HCT116 (cell line): ENCODE results near the gene STX5. TPM values are rescaled to one million over a fixed set of nuclear protein-coding genes. Genes with fewer than 3 reads are reported as not detected.

Source experiments
- ATAC-seq: fragments of 200-7000 bp; cut with Tn5 transposase; 2 replicates; pipeline ENCODE4 v1.9.1; 2020; ENCODE audit warnings: mild to moderate bottlenecking, moderate library complexity
- BruUV-seq: library from RNA; stranded (reverse); fragments of 400-500 nt; replicated peaks from 2 replicates; lab custom pipeline; 2021; lab: Mats Ljungman, UMichigan
- CTCF ChIA-PET: fragments of 300-600 bp; sonication (Branson Sonifier 250); formaldehyde crosslinking; loops from one replicate; lab custom pipeline; 2021; ENCODE audit warnings: antibody characterized with exemption; lab: Charles Lee
- POLR2A ChIA-PET: fragments of 300-600, 350-600 bp; sonication (Branson Sonifier 250); formaldehyde crosslinking; loops from one replicate; lab custom pipeline; 2021; ENCODE audit warnings: antibody characterized with exemption; lab: Charles Lee
- RAD21 ChIA-PET, 2 experiments: fragments of 300-600 bp; sonication (Branson Sonifier 250); formaldehyde crosslinking; loops; one replicate each; lab custom pipeline; 2023; ENCODE audit warnings: low total read pairs in 2 of 2; ENCODE audit not compliant: uncharacterized antibody in 2 of 2, unreplicated experiment in 2 of 2, low non-redundant PET in 1 of 2; lab: Charles Lee
- DNase-seq: peaks from one replicate; pipeline ENCODE4 v3.0.0-alpha.2; 2010; ENCODE audit warnings: low read depth, low spot score
- H2AFZ ChIP-seq: fragments of 200-600 bp; shearing (Covaris generic), sonication (generic); 2 replicates; pipeline ENCODE4 v1.6.1; 2017; ENCODE audit warnings: low read depth, mixed run types, mixed read lengths, antibody characterized with exemption, low read length; ENCODE audit not compliant: poor library complexity, severe bottlenecking
- H3K27ac ChIP-seq: 2 replicates; pipeline ENCODE4 v1.5.1; 2012; ENCODE audit warnings: low read depth, low read length
- H3K27me3 ChIP-seq: fragments of 200-600 bp; sonication (generic); 2 replicates; pipeline ENCODE4 v1.6.1; 2016; ENCODE audit warnings: mixed run types, low read length, mixed read lengths; ENCODE audit not compliant: insufficient read depth
- H3K36me3 ChIP-seq, 2 experiments: fragments of 200-500 bp in 1 of 2; fragments of 200-600 bp in 1 of 2; sonication (Bioruptor generic) in 1 of 2; sonication (generic) in 1 of 2; 2 replicates each; pipeline versions ENCODE4 v1.5.1 to v1.6.1; 2014 to 2016; ENCODE audit warnings: low read length in 2 of 2, inconsistent platforms in 1 of 2, mixed read lengths in 1 of 2, mixed run types in 1 of 2; ENCODE audit not compliant: insufficient read depth in 2 of 2, control insufficient read depth in 1 of 2
- H3K4me1 ChIP-seq, 2 experiments: fragments of 200-600 bp in 1 of 2; sonication (generic) in 1 of 2; 2 replicates each; pipeline versions ENCODE4 v1.5.1 to v1.6.1; 2012 to 2017; ENCODE audit warnings: low read length in 2 of 2, inconsistent platforms in 1 of 2, mild to moderate bottlenecking in 1 of 2, mixed read lengths in 1 of 2, mixed run types in 1 of 2, moderate library complexity in 1 of 2; ENCODE audit not compliant: insufficient read depth in 2 of 2, control insufficient read depth in 1 of 2
- H3K4me2 ChIP-seq: fragments of 200-600 bp; sonication (generic); 2 replicates; pipeline ENCODE4 v1.6.1; 2017; ENCODE audit warnings: mixed run types, low read length, mixed read lengths
- H3K4me3 ChIP-seq, 2 experiments: fragments of 200-600 bp in 1 of 2; sonication (generic) in 1 of 2; replicated peaks in 1 of 2; 2 replicates each; pipeline ENCODE4 v1.5.1; 2011 to 2016; ENCODE audit warnings: low read length in 2 of 2, control low read depth in 1 of 2, low read depth in 1 of 2, mild to moderate bottlenecking in 1 of 2, mixed read lengths in 1 of 2, mixed run types in 1 of 2
- H3K79me2 ChIP-seq: fragments of 200-600 bp; sonication (generic); 2 replicates; pipeline ENCODE4 v1.6.1; 2017; ENCODE audit warnings: mild to moderate bottlenecking, mixed run types, low read length, moderate library complexity, mixed read lengths; ENCODE audit not compliant: insufficient read depth
- H3K9ac ChIP-seq: fragments of 200-600 bp; sonication (generic); 2 replicates; pipeline ENCODE4 v1.6.1; 2016; ENCODE audit warnings: low read length, mixed read lengths
- H3K9me2 ChIP-seq: fragments of 200-600 bp; sonication (generic), shearing (Covaris generic); 2 replicates; pipeline ENCODE4 v1.6.1; 2017; ENCODE audit warnings: mixed run types, mild to moderate bottlenecking, moderate library complexity; ENCODE audit not compliant: insufficient read depth
- H3K9me3 ChIP-seq, 2 experiments: fragments of 200-500 bp in 1 of 2; fragments of 200-600 bp in 1 of 2; sonication (Bioruptor generic) in 1 of 2; sonication (generic) in 1 of 2; 2 replicates each; pipeline ENCODE4 v1.6.1; 2014 to 2017; ENCODE audit warnings: low read length in 2 of 2, mixed read lengths in 2 of 2, inconsistent platforms in 1 of 2, low read depth in 1 of 2, mild to moderate bottlenecking in 1 of 2, mixed run types in 1 of 2, moderate library complexity in 1 of 2; ENCODE audit not compliant: control insufficient read depth in 1 of 2, insufficient read depth in 1 of 2
- H4K20me1 ChIP-seq: fragments of 200-600 bp; sonication (generic), shearing (Covaris generic); 2 replicates; pipeline ENCODE4 v1.6.1; 2017; ENCODE audit warnings: mixed run types, mild to moderate bottlenecking, moderate library complexity; ENCODE audit not compliant: insufficient read depth
- CBX3 ChIP-seq: IDR thresholded peaks from 2 replicates; pipeline ENCODE4 v1.6.1; 2012; ENCODE audit warnings: low read depth
- CEBPB ChIP-seq: IDR thresholded peaks from 2 replicates; pipeline ENCODE4 v1.6.1; 2012; ENCODE audit warnings: low read depth
- EGR1 ChIP-seq: IDR thresholded peaks from 2 replicates; pipeline ENCODE4 v1.6.1; 2012; ENCODE audit warnings: low read depth
- ELF1 ChIP-seq: IDR thresholded peaks from 2 replicates; pipeline ENCODE4 v1.6.1; 2012; ENCODE audit warnings: low read depth, borderline replicate concordance
- EZH2 ChIP-seq: fragments of 200-600 bp; sonication (generic); IDR thresholded peaks from 2 replicates; pipeline ENCODE4 v1.6.1; 2017; ENCODE audit warnings: antibody characterized with exemption, mixed run types
- JUND ChIP-seq: IDR thresholded peaks from 2 replicates; pipeline ENCODE4 v1.6.1; 2012
- POLR2A ChIP-seq: IDR thresholded peaks from 2 replicates; pipeline ENCODE4 v1.7.0; 2011; ENCODE audit warnings: borderline replicate concordance; ENCODE audit not compliant: insufficient read depth, insufficient read length; ENCODE audit errors: extremely low read depth
- POLR2AphosphoS5 ChIP-seq: IDR thresholded peaks from 2 replicates; pipeline ENCODE4 v1.6.1; 2011; ENCODE audit warnings: mild to moderate bottlenecking, low read depth, low read length, moderate library complexity
- RAD21 ChIP-seq: IDR thresholded peaks from 2 replicates; pipeline ENCODE4 v1.6.1; 2012; ENCODE audit warnings: low read depth, mild to moderate bottlenecking
- SIN3A ChIP-seq: IDR thresholded peaks from 2 replicates; pipeline ENCODE4 v1.6.1; 2012; ENCODE audit warnings: low read depth
- SP1 ChIP-seq: IDR thresholded peaks from 2 replicates; pipeline ENCODE4 v1.6.1; 2012; ENCODE audit warnings: low read depth
- SRF ChIP-seq: IDR thresholded peaks from 2 replicates; pipeline ENCODE4 v1.6.1; 2012; ENCODE audit warnings: low read depth
- YY1 ChIP-seq: IDR thresholded peaks from 2 replicates; pipeline ENCODE4 v1.6.1; 2011; ENCODE audit warnings: low read length, low read depth, moderate library complexity, mild to moderate bottlenecking; ENCODE audit not compliant: insufficient replicate concordance; ENCODE audit errors: extremely low read depth
- ZFX ChIP-seq: fragments of 450-650 bp; IDR thresholded peaks from 2 replicates; pipeline ENCODE4 v1.6.1; 2017
- intact Hi-C: fragments of 100-400 bp; cut with micrococcal nuclease; formaldehyde crosslinking; loops from 2 replicates; pipeline ENCODE4 v1.10.0; 2022
- total RNA-seq: library from RNA; stranded (reverse); gene quantifications from one replicate; pipeline ENCODE4 v1.2.1, GENCODE V29; 2021; ENCODE audit not compliant: unreplicated experiment
- TF ChIP-seq, protein P1 (sequence below): IDR thresholded peaks from 2 replicates; pipeline ENCODE4 v1.6.1; 2012
- TF ChIP-seq, protein P2 (sequence below): IDR thresholded peaks from 2 replicates; pipeline ENCODE4 v1.6.1; 2011; ENCODE audit warnings: mild to moderate bottlenecking, low read length, moderate library complexity; ENCODE audit not compliant: insufficient replicate concordance; ENCODE audit errors: extremely low read depth
- TF ChIP-seq, protein P3 (sequence below): IDR thresholded peaks from 2 replicates; pipeline ENCODE4 v1.6.1; 2012; ENCODE audit warnings: low read depth
- TF ChIP-seq, protein P4 (sequence below), 3 experiments: fragments of 200-600 bp in 1 of 3; sonication (generic) in 1 of 3; IDR thresholded peaks in 2 of 3; conservative IDR thresholded peaks in 1 of 3; 2 replicates each; pipeline ENCODE4 v1.5.1; 2012 to 2017; ENCODE audit warnings: low read depth in 2 of 3, low read length in 2 of 3, antibody characterized with exemption in 1 of 3, borderline replicate concordance in 1 of 3, control low read depth in 1 of 3, mild to moderate bottlenecking in 1 of 3, mixed read lengths in 1 of 3, mixed run types in 1 of 3, moderate library complexity in 1 of 3; ENCODE audit not compliant: insufficient read depth in 1 of 3
- TF ChIP-seq, protein P5 (sequence below): IDR thresholded peaks from 2 replicates; pipeline ENCODE4 v1.6.1; 2012

The STX5 gene
- total RNA-seq, 1 experiment from 2014 or later, result 29.5 TPM

DNA sequence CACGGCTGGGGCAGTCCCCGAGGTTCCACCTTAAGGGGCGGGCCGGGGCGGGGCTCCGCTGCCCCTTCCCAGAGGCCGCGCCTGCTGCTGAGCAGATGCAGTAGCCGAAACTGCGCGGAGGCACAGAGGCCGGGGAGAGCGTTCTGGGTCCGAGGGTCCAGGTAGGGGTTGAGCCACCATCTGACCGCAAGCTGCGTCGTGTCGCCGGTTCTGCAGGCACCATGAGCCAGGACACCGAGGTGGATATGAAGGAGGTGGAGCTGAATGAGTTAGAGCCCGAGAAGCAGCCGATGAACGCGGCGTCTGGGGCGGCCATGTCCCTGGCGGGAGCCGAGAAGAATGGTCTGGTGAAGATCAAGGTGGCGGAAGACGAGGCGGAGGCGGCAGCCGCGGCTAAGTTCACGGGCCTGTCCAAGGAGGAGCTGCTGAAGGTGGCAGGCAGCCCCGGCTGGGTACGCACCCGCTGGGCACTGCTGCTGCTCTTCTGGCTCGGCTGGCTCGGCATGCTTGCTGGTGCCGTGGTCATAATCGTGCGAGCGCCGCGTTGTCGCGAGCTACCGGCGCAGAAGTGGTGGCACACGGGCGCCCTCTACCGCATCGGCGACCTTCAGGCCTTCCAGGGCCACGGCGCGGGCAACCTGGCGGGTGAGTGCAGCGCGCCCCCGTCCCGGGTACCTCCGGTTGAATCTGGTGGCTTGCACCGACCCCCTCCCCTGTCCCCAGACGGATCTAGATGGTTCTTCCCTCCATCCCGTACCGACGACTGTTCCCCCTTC, 49.1 kb upstream of the STX5 start, which contains the start of gene SLC3A2:
Gene SLC3A2 (plus strand): TSS at position 94 of the 776 bp plus-strand sequence. CDS start 128 bp downstream, at position 222.
- Histone ChIP-seq H3K9me2 (no peaks in the 10 kb centered on the region), H3K27ac (peak within 1 kb of the TSS; percentile 96), H3K79me2 (peaks cover 96% of the 10 kb centered on the region), H3K9ac (peak within 1 kb of the TSS; percentile 92), H3K36me3 (peaks cover 34 to 51% of the 10 kb centered on the region in 2 experiments), H2AFZ (no peak within 1 kb of the TSS), H3K4me2 (peak within 1 kb of the TSS; percentile 79), H3K27me3 (no peaks in the 10 kb centered on the region), H3K4me1 (peaks cover 38 to 74% of the 10 kb centered on the region in 2 experiments), H3K9me3 (no peaks in the 10 kb centered on the region), H3K4me3 (peak within 1 kb of the TSS; percentile 75 to 85), H4K20me1 (peaks cover 33% of the 10 kb centered on the region; the same call in 1 of the 2 replicates)
- ChIA-PET RAD21 (interaction anchor here in 1 of 2 experiments (0.7 kb wide), 1 partner anchor 16 kb away, joined by 4 read pairs; no protein-coding TSS in a partner anchor), POLR2A (interaction anchor here (0.7 to 4.2 kb wide), 10 partner anchors 9 to 820 kb away, joined by 3 to 50 read pairs (median 8); partner anchors contain the start of genes C11orf98, CSKMT, STX5 and TEX54), CTCF (interaction anchor here (0.5 to 1.6 kb wide), 7 partner anchors 25 to 139 kb away, joined by 3 to 7 read pairs (median 4); partner anchors contain the start of gene STX5)
- intact Hi-C loops, result loop anchor here (5.0 kb wide), 1 partner anchor 94 kb away; the partner anchor contains the start of gene TMEM179B
- TSS peak; percentile 82 for BruUV-seq
- DNase-seq, result peak; percentile 68
- peak; percentile 87 for ATAC-seq
- TF ChIP-seq SIN3A (no peak), SP1 (no peak), EZH2 (no peak), CBX3 (no peak), YY1 (no peak), SRF (no peak), RAD21 (no peak), EGR1 (no peak), ELF1 (no peak), POLR2AphosphoS5 (peak; percentile 99), POLR2A (peak; percentile 98), JUND (no peak), CEBPB (no peak), ZFX (peak; percentile 41; the same call in 1 of the 2 replicates)
- TF ChIP-seq, protein P1, sequence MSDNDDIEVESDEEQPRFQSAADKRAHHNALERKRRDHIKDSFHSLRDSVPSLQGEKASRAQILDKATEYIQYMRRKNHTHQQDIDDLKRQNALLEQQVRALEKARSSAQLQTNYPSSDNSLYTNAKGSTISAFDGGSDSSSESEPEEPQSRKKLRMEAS, result no peak
- TF ChIP-seq, protein P2, sequence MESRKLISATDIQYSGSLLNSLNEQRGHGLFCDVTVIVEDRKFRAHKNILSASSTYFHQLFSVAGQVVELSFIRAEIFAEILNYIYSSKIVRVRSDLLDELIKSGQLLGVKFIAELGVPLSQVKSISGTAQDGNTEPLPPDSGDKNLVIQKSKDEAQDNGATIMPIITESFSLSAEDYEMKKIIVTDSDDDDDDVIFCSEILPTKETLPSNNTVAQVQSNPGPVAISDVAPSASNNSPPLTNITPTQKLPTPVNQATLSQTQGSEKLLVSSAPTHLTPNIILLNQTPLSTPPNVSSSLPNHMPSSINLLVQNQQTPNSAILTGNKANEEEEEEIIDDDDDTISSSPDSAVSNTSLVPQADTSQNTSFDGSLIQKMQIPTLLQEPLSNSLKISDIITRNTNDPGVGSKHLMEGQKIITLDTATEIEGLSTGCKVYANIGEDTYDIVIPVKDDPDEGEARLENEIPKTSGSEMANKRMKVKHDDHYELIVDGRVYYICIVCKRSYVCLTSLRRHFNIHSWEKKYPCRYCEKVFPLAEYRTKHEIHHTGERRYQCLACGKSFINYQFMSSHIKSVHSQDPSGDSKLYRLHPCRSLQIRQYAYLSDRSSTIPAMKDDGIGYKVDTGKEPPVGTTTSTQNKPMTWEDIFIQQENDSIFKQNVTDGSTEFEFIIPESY, result no peak
- TF ChIP-seq, protein P3, sequence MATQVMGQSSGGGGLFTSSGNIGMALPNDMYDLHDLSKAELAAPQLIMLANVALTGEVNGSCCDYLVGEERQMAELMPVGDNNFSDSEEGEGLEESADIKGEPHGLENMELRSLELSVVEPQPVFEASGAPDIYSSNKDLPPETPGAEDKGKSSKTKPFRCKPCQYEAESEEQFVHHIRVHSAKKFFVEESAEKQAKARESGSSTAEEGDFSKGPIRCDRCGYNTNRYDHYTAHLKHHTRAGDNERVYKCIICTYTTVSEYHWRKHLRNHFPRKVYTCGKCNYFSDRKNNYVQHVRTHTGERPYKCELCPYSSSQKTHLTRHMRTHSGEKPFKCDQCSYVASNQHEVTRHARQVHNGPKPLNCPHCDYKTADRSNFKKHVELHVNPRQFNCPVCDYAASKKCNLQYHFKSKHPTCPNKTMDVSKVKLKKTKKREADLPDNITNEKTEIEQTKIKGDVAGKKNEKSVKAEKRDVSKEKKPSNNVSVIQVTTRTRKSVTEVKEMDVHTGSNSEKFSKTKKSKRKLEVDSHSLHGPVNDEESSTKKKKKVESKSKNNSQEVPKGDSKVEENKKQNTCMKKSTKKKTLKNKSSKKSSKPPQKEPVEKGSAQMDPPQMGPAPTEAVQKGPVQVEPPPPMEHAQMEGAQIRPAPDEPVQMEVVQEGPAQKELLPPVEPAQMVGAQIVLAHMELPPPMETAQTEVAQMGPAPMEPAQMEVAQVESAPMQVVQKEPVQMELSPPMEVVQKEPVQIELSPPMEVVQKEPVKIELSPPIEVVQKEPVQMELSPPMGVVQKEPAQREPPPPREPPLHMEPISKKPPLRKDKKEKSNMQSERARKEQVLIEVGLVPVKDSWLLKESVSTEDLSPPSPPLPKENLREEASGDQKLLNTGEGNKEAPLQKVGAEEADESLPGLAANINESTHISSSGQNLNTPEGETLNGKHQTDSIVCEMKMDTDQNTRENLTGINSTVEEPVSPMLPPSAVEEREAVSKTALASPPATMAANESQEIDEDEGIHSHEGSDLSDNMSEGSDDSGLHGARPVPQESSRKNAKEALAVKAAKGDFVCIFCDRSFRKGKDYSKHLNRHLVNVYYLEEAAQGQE, result no peak
- TF ChIP-seq, protein P4, sequence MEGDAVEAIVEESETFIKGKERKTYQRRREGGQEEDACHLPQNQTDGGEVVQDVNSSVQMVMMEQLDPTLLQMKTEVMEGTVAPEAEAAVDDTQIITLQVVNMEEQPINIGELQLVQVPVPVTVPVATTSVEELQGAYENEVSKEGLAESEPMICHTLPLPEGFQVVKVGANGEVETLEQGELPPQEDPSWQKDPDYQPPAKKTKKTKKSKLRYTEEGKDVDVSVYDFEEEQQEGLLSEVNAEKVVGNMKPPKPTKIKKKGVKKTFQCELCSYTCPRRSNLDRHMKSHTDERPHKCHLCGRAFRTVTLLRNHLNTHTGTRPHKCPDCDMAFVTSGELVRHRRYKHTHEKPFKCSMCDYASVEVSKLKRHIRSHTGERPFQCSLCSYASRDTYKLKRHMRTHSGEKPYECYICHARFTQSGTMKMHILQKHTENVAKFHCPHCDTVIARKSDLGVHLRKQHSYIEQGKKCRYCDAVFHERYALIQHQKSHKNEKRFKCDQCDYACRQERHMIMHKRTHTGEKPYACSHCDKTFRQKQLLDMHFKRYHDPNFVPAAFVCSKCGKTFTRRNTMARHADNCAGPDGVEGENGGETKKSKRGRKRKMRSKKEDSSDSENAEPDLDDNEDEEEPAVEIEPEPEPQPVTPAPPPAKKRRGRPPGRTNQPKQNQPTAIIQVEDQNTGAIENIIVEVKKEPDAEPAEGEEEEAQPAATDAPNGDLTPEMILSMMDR (IDR thresholded peaks at IDR 0.05 in 2 of 3, conservative IDR thresholded peaks at IDR 0.05 in 1 of 3; ENCODE audit: borderline replicate concordance in 1 of 3, insufficient read depth in 1 of 3, low read depth in 2 of 3, low read length in 2 of 3), result peak in 2 of 3 experiments; percentile 47 to 52; a peak in 4 of 6 replicates
- TF ChIP-seq, protein P5, sequence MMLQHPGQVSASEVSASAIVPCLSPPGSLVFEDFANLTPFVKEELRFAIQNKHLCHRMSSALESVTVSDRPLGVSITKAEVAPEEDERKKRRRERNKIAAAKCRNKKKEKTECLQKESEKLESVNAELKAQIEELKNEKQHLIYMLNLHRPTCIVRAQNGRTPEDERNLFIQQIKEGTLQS, result no peak
